HepG2 (cell line): ENCODE measurements around the gene PIP5KL1. TPM values are rescaled to one million over a fixed set of nuclear protein-coding genes. Genes with fewer than 3 reads are reported as not detected.

Experiments
- GABPB1 ChIP-seq: IDR thresholded peaks from 2 replicates; pipeline ENCODE4 v1.6.1; 2016; ENCODE audit warnings: mild to moderate bottlenecking, missing genetic modification reagents, moderate library complexity, missing compliant biosample characterization
- HHEX ChIP-seq: IDR thresholded peaks from 2 replicates; pipeline ENCODE4 v1.6.1; 2016; ENCODE audit warnings: control low read depth
- HIVEP1 ChIP-seq: sonication (generic); formaldehyde crosslinking; IDR thresholded peaks from 2 replicates; pipeline ENCODE4 v1.4.0; 2020; ENCODE audit warnings: mild to moderate bottlenecking, missing genetic modification reagents
- HMG20B ChIP-seq: conservative IDR thresholded peaks from 2 replicates; pipeline ENCODE4 v1.6.1; 2016; ENCODE audit warnings: missing genetic modification reagents, missing compliant biosample characterization
- KLF12 ChIP-seq: sonication (generic); formaldehyde crosslinking; IDR thresholded peaks from 2 replicates; pipeline ENCODE4 v1.4.0; 2020; ENCODE audit warnings: missing genetic modification reagents, borderline replicate concordance
- NCOA1 ChIP-seq: sonication (generic); formaldehyde crosslinking; IDR thresholded peaks from 2 replicates; pipeline ENCODE4 v1.9.0; 2021; ENCODE audit warnings: missing genetic modification reagents
- NR2F6 ChIP-seq, 2 experiments: IDR thresholded peaks; 2 replicates each; pipeline ENCODE4 v1.6.1; 2016; ENCODE audit warnings: antibody characterized with exemption in 1 of 2, mild to moderate bottlenecking in 1 of 2
- PLSCR1 ChIP-seq: sonication (generic); formaldehyde crosslinking; IDR thresholded peaks from 2 replicates; pipeline ENCODE4 v1.5.0; 2020; ENCODE audit warnings: missing genetic modification reagents, mild to moderate bottlenecking, borderline replicate concordance
- RERE ChIP-seq: IDR thresholded peaks from 2 replicates; pipeline ENCODE4 v1.6.1; 2016; ENCODE audit warnings: low read depth, missing genetic modification reagents, missing compliant biosample characterization
- SIN3B ChIP-seq: fragments of 150-350 bp; IDR thresholded peaks from 2 replicates; pipeline ENCODE4 v1.6.1; 2014; ENCODE audit warnings: low read length
- ZKSCAN5 ChIP-seq: sonication (generic); formaldehyde crosslinking; IDR thresholded peaks from 2 replicates; pipeline ENCODE4 v1.5.1; 2020; ENCODE audit warnings: mild to moderate bottlenecking, missing genetic modification reagents
- ZNF34 ChIP-seq: sonication (generic); formaldehyde crosslinking; IDR thresholded peaks from 2 replicates; pipeline ENCODE4 v1.4.0; 2020; ENCODE audit warnings: mild to moderate bottlenecking, missing genetic modification reagents, borderline replicate concordance
- ZNF646 ChIP-seq: sonication (generic); formaldehyde crosslinking; IDR thresholded peaks from 2 replicates; pipeline ENCODE4 v1.9.0; 2021; ENCODE audit warnings: mild to moderate bottlenecking, missing genetic modification reagents
- ZNF704 ChIP-seq: sonication (generic); formaldehyde crosslinking; IDR thresholded peaks from 2 replicates; pipeline ENCODE4 v1.8.1; 2023; ENCODE audit warnings: mild to moderate bottlenecking, inconsistent platforms, moderate library complexity, missing genetic modification reagents, borderline replicate concordance
- ZNF75D ChIP-seq: sonication (generic); formaldehyde crosslinking; IDR thresholded peaks from 2 replicates; pipeline ENCODE4 v1.8.1; 2023; ENCODE audit warnings: missing genetic modification reagents, mild to moderate bottlenecking, borderline replicate concordance
- polyA plus RNA-seq, 8 experiments: library from polyadenylated mRNA; depleted of rRNA in 3 of 8; stranded (reverse) in 7 of 8; unstranded in 1 of 8; fragments of >200 nt; fragmentation: Illumina TruSeq in 4 of 8; extraction: Trizol in 4 of 8; gene quantifications; 2 replicates each; pipeline versions ENCODE4 v1.2.1 to v1.2.3, GENCODE V29; 2011 to 2016; ENCODE audit warnings: low read depth in 4 of 8, missing spikeins in 1 of 8, mixed read lengths in 1 of 8; ENCODE audit not compliant: insufficient read depth in 1 of 8
- total RNA-seq, 5 experiments: library from RNA; depleted of rRNA; stranded (reverse); fragments of >200 nt; fragmentation: Illumina TruSeq; extraction: Trizol; gene quantifications; 2 replicates each; pipeline ENCODE4 v1.2.3, GENCODE V29; 2016; ENCODE audit warnings: low read depth in 1 of 5

The PIP5KL1 gene
- total and polyA plus RNA-seq, 2 of the 13 experiments (the other 11 are each of a cell fraction or from before 2014, with no cell fraction given), result 0.20 to 0.49 TPM

GRCh38 chr9:127930231-127931091 is at the start of gene PIP5KL1 (continued):
- TF ChIP-seq KLF12 (CRISPR knock-in tag) (no peak), PLSCR1 (no peak), NCOA1 (CRISPR knock-in tag) (no peak), SIN3B (no peak), GABPB1 (CRISPR knock-in tag) (peak; percentile 65; the same call in 1 of the 2 replicates), ZNF75D (no peak), NR2F6 (IDR thresholded peaks at IDR 0.05) (no peak), NR2F6 (CRISPR knock-in tag; IDR thresholded peaks at IDR 0.05) (no peak), HHEX (CRISPR knock-in tag) (no peak), HIVEP1 (CRISPR knock-in tag) (no peak), ZNF34 (CRISPR knock-in tag) (no peak), HMG20B (CRISPR knock-in tag) (no peak), RERE (CRISPR knock-in tag) (no peak), ZNF704 (no peak), ZNF646 (CRISPR knock-in tag) (0 out of 2 replicates have a peak, but pooled peaks have one; percentile 34), ZKSCAN5 (no peak)
